Measurements from ENCODE around the gene SLC25A28.
"Not testable (repeated sequence)": the region's sequence is repeated elsewhere in the genome, so short reads cannot be mapped to it uniquely, and the experiment has no call there.

Gene SLC25A28

DNA sequence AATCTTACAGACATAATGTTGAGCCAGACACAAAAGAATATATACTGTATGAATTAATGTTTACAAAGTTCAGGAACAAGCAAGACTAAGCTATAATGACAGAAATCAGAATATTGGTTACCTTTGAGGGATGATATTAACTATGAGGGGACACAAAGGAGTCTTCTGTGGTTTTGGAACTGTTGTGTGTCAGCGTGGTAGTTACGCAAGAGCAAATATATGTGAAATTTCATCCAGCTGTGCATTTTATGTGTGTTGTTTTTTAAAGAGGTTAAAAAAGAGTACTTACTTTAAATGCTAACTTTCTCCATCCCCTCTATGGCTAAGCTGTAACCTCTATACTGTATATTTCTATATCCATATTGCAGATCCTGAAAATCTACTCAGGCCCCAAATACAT, 14.9 kb downstream of the SLC25A28 start:
- in situ Hi-C loops (cut with MboI; ENCODE audit: low pct_unique_long_range_greater_than_20kb, low sequenced_read_pairs, unreplicated experiment) = no loop called here
- TF ChIP-seq, protein P1, sequence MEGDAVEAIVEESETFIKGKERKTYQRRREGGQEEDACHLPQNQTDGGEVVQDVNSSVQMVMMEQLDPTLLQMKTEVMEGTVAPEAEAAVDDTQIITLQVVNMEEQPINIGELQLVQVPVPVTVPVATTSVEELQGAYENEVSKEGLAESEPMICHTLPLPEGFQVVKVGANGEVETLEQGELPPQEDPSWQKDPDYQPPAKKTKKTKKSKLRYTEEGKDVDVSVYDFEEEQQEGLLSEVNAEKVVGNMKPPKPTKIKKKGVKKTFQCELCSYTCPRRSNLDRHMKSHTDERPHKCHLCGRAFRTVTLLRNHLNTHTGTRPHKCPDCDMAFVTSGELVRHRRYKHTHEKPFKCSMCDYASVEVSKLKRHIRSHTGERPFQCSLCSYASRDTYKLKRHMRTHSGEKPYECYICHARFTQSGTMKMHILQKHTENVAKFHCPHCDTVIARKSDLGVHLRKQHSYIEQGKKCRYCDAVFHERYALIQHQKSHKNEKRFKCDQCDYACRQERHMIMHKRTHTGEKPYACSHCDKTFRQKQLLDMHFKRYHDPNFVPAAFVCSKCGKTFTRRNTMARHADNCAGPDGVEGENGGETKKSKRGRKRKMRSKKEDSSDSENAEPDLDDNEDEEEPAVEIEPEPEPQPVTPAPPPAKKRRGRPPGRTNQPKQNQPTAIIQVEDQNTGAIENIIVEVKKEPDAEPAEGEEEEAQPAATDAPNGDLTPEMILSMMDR (IDR thresholded peaks at IDR 0.05; ENCODE audit: extremely low read depth, insufficient read depth, missing control alignments) = no peak
- no peak for DNase-seq (ENCODE audit: low spot score)

GRCh38 chr10:99604862-99605261, 15.4 kb downstream of the SLC25A28 start:
- DNase-seq (ENCODE audit: low spot score) = no peak
- TF ChIP-seq, protein P1 (IDR thresholded peaks at IDR 0.05; ENCODE audit: extremely low read depth, insufficient read depth, missing control alignments) = no peak
- in situ Hi-C loops (cut with MboI; ENCODE audit: low pct_unique_long_range_greater_than_20kb, low sequenced_read_pairs, unreplicated experiment) = no loop called here

DNA sequence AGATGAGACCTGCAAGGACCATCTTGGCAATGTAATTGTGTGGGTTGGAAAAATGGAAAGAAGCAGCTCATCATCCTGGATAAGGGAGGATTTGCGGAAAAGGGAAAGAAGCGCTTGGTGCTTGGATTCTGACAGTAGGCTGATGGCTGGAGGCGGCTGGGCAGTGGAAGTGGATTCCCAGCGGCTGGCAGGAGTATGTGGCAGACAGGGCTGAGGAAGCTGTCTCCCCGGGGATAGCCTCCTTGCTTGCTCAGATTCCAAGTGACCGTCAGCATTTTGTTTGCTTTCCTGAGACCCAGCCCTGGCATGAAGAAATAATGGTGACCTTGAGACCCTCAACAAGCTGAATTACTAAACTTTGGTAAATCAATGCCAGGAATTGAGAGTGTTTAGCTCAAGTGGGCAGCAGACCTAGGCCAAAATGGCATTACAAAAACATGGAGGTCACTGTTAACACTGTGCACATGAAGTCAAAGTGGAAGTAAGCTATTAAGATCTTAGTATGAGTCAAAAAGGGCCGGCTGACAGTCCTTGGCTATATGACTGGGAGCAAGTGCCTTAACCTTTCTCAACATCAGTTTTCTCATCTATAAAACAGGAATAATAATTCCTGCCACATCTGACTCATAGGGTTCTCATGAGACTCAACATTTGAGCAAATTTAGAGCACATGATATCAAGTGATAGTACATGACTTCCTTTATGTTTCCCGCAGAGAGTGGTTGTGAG, 21.3 kb downstream of the SLC25A28 start:
- in situ Hi-C loops (cut with MboI; ENCODE audit: low pct_unique_long_range_greater_than_20kb, low sequenced_read_pairs, unreplicated experiment) = no loop called here
- DNase-seq (ENCODE audit: low spot score) = no peak
- TF ChIP-seq, protein P1 (IDR thresholded peaks at IDR 0.05; ENCODE audit: extremely low read depth, insufficient read depth, missing control alignments) = no peak

GRCh38 chr10:99598011-99598410, 22.2 kb downstream of the SLC25A28 start:
- DNase-seq (ENCODE audit: low spot score) = no peak
- TF ChIP-seq, protein P1 (IDR thresholded peaks at IDR 0.05; ENCODE audit: extremely low read depth, insufficient read depth, missing control alignments) = no peak
- in situ Hi-C loops (cut with MboI; ENCODE audit: low pct_unique_long_range_greater_than_20kb, low sequenced_read_pairs, unreplicated experiment) = no loop called here

GRCh38 chr10:99596708-99597107, 23.5 kb downstream of the SLC25A28 start:
- in situ Hi-C loops (cut with MboI; ENCODE audit: low pct_unique_long_range_greater_than_20kb, low sequenced_read_pairs, unreplicated experiment); DNase-seq (ENCODE audit: low spot score): not testable (repeated sequence)

- DNase-seq (ENCODE audit: low spot score) = no peak
- in situ Hi-C loops (cut with MboI; ENCODE audit: low pct_unique_long_range_greater_than_20kb, low sequenced_read_pairs, unreplicated experiment) = no loop called here
- TF ChIP-seq, protein P1 (IDR thresholded peaks at IDR 0.05; ENCODE audit: extremely low read depth, insufficient read depth, missing control alignments) = no peak
These were observed 24.3 kb downstream of the SLC25A28 start for GRCh38 chr10:99595770-99596465.

GRCh38 chr10:99595236-99595635, 25.0 kb downstream of the SLC25A28 start:
- in situ Hi-C loops (cut with MboI; ENCODE audit: low pct_unique_long_range_greater_than_20kb, low sequenced_read_pairs, unreplicated experiment) = no loop called here
- TF ChIP-seq, protein P1 (IDR thresholded peaks at IDR 0.05; ENCODE audit: extremely low read depth, insufficient read depth, missing control alignments) = no peak

More at GRCh38 chr10:99595236-99595635, 25.0 kb downstream of the SLC25A28 start:
- DNase-seq (ENCODE audit: low spot score) = no peak
